Mucosa of descending colon (tissue), 3 donors: ENCODE data around the gene RNFT2. TPM values are rescaled to one million over a fixed set of nuclear protein-coding genes. Genes with fewer than 3 reads are reported as not detected.

Experiments used
- ATAC-seq: fragments of 200-7000 bp; cut with Tn5 transposase; one replicate; pipeline ENCODE4 v1.9.1; 2020; ENCODE audit warnings: mild to moderate bottlenecking, moderate library complexity
- DNase-seq, 3 donors: peaks; one replicate each; pipeline ENCODE4 v3.0.0-alpha.2; 2020
- H3K36me3 ChIP-seq: fragments of 200-600 bp; one replicate; pipeline ENCODE4 v1.8.0; 2021; ENCODE audit warnings: low read depth, mild to moderate bottlenecking
- H3K4me1 ChIP-seq: fragments of 200-600 bp; one replicate; pipeline ENCODE4 v1.8.0; 2021; ENCODE audit warnings: low read depth, mild to moderate bottlenecking
- H3K4me3 ChIP-seq: fragments of 200-600 bp; one replicate; pipeline ENCODE4 v1.8.0; 2021; ENCODE audit warnings: mild to moderate bottlenecking
- H3K9me3 ChIP-seq: fragments of 200-600 bp; one replicate; pipeline ENCODE4 v1.8.0; 2021; ENCODE audit warnings: mild to moderate bottlenecking
- CTCF ChIP-seq: fragments of 200-600 bp; IDR thresholded peaks from one replicate; pipeline ENCODE4 v1.8.0; 2022; ENCODE audit warnings: antibody characterized with exemption, mild to moderate bottlenecking
- intact Hi-C, 2 donors: fragments of 100-400 bp; cut with DNase I in 1 of 2; cut with micrococcal nuclease in 1 of 2; formaldehyde crosslinking; loops; one replicate each; pipeline versions ENCODE4 v1.11.0 to v1.11.1; 2022; cut with DNase I, micrococcal nuclease
- total RNA-seq, 3 donors: library from RNA; stranded (reverse); fragmentation: NEBNext Ultra II Directional in 2 of 3; extraction: Animal tissue kit (Norgen Biotek cat#: 25700) in 2 of 3; gene quantifications; one replicate each; pipeline versions ENCODE4 v1.2.1 to v1.2.4, GENCODE V29; 2021 to 2023
- donor health status: DM: no; HTN: no; CAD: no; lungs with moderate emphysema.
- donor health status: DM: no; HTN: no; CAD: no.
- donor health status: DM: no; HTN: yes; CAD: no.

RNFT2 gene
- total RNA-seq, 3 donors from 2014 or later, result 2.0 to 3.7 (median 2.1) TPM

GRCh38 chr12:116859079-116859478, 121.0 kb downstream of the RNFT2 start:
- no peaks in the 10 kb centered on the region for H3K9me3 ChIP-seq
- H3K4me1 ChIP-seq, result peaks cover 13% of the 10 kb centered on the region
- DNase-seq, result no peak
- H3K4me3 ChIP-seq, result no peak overlapping the region
- intact Hi-C loops, result no loop called here
- no peak for TF ChIP-seq CTCF
- H3K36me3 ChIP-seq, result no peaks in the 10 kb centered on the region
- ATAC-seq, result no peak

GRCh38 chr12:116860263-116860662, 122.1 kb downstream of the RNFT2 start:
- intact Hi-C loops, result no loop called here
- Histone ChIP-seq H3K36me3 (no peaks in the 10 kb centered on the region), H3K9me3 (no peaks in the 10 kb centered on the region), H3K4me1 (peaks cover 13% of the 10 kb centered on the region), H3K4me3 (no peak overlapping the region)
- DNase-seq (no peak), ATAC-seq (no peak)
- no peak for TF ChIP-seq CTCF

DNA sequence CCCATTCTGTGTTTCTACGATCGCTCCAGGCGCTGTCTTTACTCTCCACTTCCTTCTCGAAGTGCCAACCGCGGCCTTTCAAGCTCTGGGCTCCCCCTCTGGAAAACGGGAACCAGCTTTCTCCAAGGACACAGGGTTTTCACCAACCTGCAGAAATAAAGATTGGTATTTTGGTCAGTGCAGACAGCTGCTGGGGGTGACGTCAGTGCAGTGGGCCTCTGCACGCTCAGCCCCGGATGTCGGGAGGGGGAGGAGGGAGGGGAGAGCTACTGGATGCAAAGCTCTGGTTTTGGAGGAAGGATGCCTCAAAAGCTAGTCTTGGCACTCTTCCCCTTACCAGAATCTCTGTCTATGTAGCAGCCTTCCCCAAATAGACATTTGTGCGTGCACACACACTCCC, 123.2 kb downstream of the RNFT2 start:
- no peak overlapping the region for H3K4me3 ChIP-seq
- no peak for ATAC-seq
- peaks cover 7% of the 10 kb centered on the region for H3K4me1 ChIP-seq
- no peaks in the 10 kb centered on the region for H3K9me3 ChIP-seq
- TF ChIP-seq CTCF, result no peak
- peak in 2 of 3 donors; percentile 36 to 42 for DNase-seq
- H3K36me3 ChIP-seq, result no peaks in the 10 kb centered on the region
- intact Hi-C loops, result no loop called here

- intact Hi-C loops, result no loop called here
- DNase-seq (no peak), ATAC-seq (no peak)
- TF ChIP-seq CTCF, result no peak
- Histone ChIP-seq H3K4me3 (no peak overlapping the region), H3K4me1 (no peaks in the 10 kb centered on the region), H3K36me3 (no peaks in the 10 kb centered on the region), H3K9me3 (no peaks in the 10 kb centered on the region)
Measured at GRCh38 chr12:116862167-116862566, 124.1 kb downstream of the RNFT2 start.

- Histone ChIP-seq H3K36me3 (no peaks in the 10 kb centered on the region), H3K4me1 (no peaks in the 10 kb centered on the region), H3K4me3 (no peak overlapping the region), H3K9me3 (no peaks in the 10 kb centered on the region)
- peak; percentile 43 for TF ChIP-seq CTCF
- ATAC-seq, result peak; percentile 96
- intact Hi-C loops, result no loop called here
- DNase-seq, result peak in 2 of 3 donors; percentile 44 to 62
Measured at GRCh38 chr12:116863275-116863767, 125.2 kb downstream of the RNFT2 start.
